ENCODE results near the gene UNC13D.
A peak's percentile ranks its signal among the peaks of the same experiment; 100 is the strongest.
"Not testable (repeated sequence)": the region's sequence is repeated elsewhere in the genome, so short reads cannot be mapped to it uniquely, and the experiment has no call there.

The UNC13D gene

GRCh38 chr17:75875940-75876189 is 31.7 kb upstream of the UNC13D start:
- Histone ChIP-seq H3K9me3 (ENCODE audit: severe bottlenecking) (no peaks in the 10 kb centered on the region), H3K27ac (peak overlapping the region; percentile 90), H3K27me3 (ENCODE audit: insufficient read depth, low read depth, severe bottlenecking) (no peaks in the 10 kb centered on the region), H3K4me3 (ENCODE audit: low read depth, low read length) (no peak overlapping the region), H3K36me3 (peaks cover 34% of the 10 kb centered on the region)
- TF ChIP-seq CTCF (IDR thresholded peaks at IDR 0.05; ENCODE audit: low read depth, low read length), result no peak
- no peak for DNase-seq

- H3K36me3 ChIP-seq, result peaks cover 34% of the 10 kb centered on the region
- no peaks in the 10 kb centered on the region for H3K9me3 ChIP-seq (ENCODE audit: severe bottlenecking)
- no peaks in the 10 kb centered on the region for H3K27me3 ChIP-seq (ENCODE audit: insufficient read depth, low read depth, severe bottlenecking)
- H3K4me3 ChIP-seq (ENCODE audit: low read depth, low read length), result no peak overlapping the region
- H3K27ac ChIP-seq, result peak overlapping the region; percentile 90
- DNase-seq, result no peak
- no peak for TF ChIP-seq CTCF (IDR thresholded peaks at IDR 0.05; ENCODE audit: low read depth, low read length)
These were observed 31.2 kb upstream of the UNC13D start for GRCh38 chr17:75875182-75875939.

GRCh38 chr17:75874323-75875181 is 30.3 kb upstream of the UNC13D start:
- Histone ChIP-seq H3K4me3 (ENCODE audit: low read depth, low read length) (no peak overlapping the region), H3K27me3 (ENCODE audit: insufficient read depth, low read depth, severe bottlenecking) (no peaks in the 10 kb centered on the region), H3K9me3 (ENCODE audit: severe bottlenecking) (no peaks in the 10 kb centered on the region), H3K27ac (no peak overlapping the region), H3K36me3 (peaks cover 34% of the 10 kb centered on the region)
- no peak for DNase-seq
- no peak for TF ChIP-seq CTCF (IDR thresholded peaks at IDR 0.05; ENCODE audit: low read depth, low read length)

GRCh38 chr17:75873587-75874322 is 29.6 kb upstream of the UNC13D start:
- Histone ChIP-seq H3K27ac (peak overlapping the region; percentile 53; the same call in 1 of the 2 replicates), H3K4me3 (ENCODE audit: low read depth, low read length) (no peak overlapping the region), H3K9me3 (ENCODE audit: severe bottlenecking) (no peaks in the 10 kb centered on the region), H3K36me3 (peaks cover 34% of the 10 kb centered on the region), H3K27me3 (ENCODE audit: insufficient read depth, low read depth, severe bottlenecking) (no peaks in the 10 kb centered on the region)
- no peak for DNase-seq
- no peak for TF ChIP-seq CTCF (IDR thresholded peaks at IDR 0.05; ENCODE audit: low read depth, low read length)

- Histone ChIP-seq H3K4me3 (ENCODE audit: low read depth, low read length) (no peak overlapping the region), H3K27ac (peak overlapping the region; percentile 53), H3K36me3 (peaks cover 34% of the 10 kb centered on the region), H3K9me3 (ENCODE audit: severe bottlenecking) (no peaks in the 10 kb centered on the region), H3K27me3 (ENCODE audit: insufficient read depth, low read depth, severe bottlenecking) (no peaks in the 10 kb centered on the region)
- DNase-seq, result peak; percentile 72
- TF ChIP-seq CTCF (IDR thresholded peaks at IDR 0.05; ENCODE audit: low read depth, low read length), result no peak
These were observed 28.5 kb upstream of the UNC13D start for GRCh38 chr17:75872434-75873351.

- H3K4me3 ChIP-seq (ENCODE audit: low read depth, low read length); H3K27me3 ChIP-seq (ENCODE audit: insufficient read depth, low read depth, severe bottlenecking); H3K9me3 ChIP-seq (ENCODE audit: severe bottlenecking); DNase-seq; H3K27ac ChIP-seq: not testable (repeated sequence)
- H3K36me3 ChIP-seq, result peaks cover 19% of the 10 kb centered on the region
These were observed 26.0 kb upstream of the UNC13D start for GRCh38 chr17:75870228-75870627.

Measured in WERI-Rb-1 (cell line).